ENCODE measurements around the gene CCDC78. TPM values are rescaled to one million over a fixed set of nuclear protein-coding genes. Genes with fewer than 3 reads are reported as not detected.

Gene CCDC78
- total and polyA plus RNA-seq, 2 of the 4 experiments (the other 2 are of a cell fraction): 0.54 to 4.6 TPM

DNA sequence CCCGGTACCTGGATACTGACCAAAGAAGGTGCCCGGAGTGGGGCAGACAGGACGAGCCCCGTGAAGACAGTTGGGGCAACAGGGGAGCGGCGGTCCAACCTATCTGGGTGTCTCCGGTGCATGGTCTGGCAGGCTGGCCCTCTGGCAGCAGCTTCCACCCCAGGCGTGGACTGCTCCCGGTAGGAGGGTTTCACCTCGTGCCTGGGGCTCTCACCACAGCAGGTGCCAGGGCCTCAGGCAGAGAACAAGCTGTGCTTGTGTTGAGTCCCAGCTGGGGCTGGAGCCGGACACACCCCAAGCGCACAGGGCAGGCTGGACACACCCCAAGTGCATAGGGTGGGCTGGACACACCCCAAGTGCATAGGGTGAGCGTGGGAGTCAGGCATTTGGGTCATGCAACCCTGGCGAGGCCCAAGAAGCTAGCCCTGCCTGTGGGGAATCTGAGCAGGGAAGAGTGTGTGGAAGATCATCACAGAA, 19.1 kb downstream of the CCDC78 start:
- Histone ChIP-seq H2AK9ac (replicated peaks; ENCODE audit: low read depth, low read length, poor library complexity) (no peak overlapping the region), H3K79me1 (ENCODE audit: low read depth in 1 of 2, low read length in 2 of 2) (no peaks in the 10 kb centered on the region), H3K9me1 (ENCODE audit: insufficient read depth, low read length) (no peaks in the 10 kb centered on the region), H4K91ac (ENCODE audit: insufficient read depth, low read depth, low read length) (no peak overlapping the region), H3K56ac (ENCODE audit: extremely low read depth, insufficient read depth, low read length) (no peak overlapping the region), H3K27ac (ENCODE audit: insufficient read depth, low read length) (no peak overlapping the region), H2BK120ac (ENCODE audit: low read depth, low read length) (no peak overlapping the region), H3K27me3 (ENCODE audit: control insufficient read depth, insufficient read depth, low read length) (peaks cover 52% of the 10 kb centered on the region), H2AK5ac (ENCODE audit: low read depth, low read length) (no peak overlapping the region), H4K5ac (ENCODE audit: low read depth, low read length) (no peak overlapping the region), H2BK5ac (ENCODE audit: low read depth, low read length, poor library complexity, severe bottlenecking) (no peak overlapping the region), H3K36me3 (ENCODE audit: control insufficient read depth, insufficient read depth, low read length) (no peaks in the 10 kb centered on the region), H3K23ac (ENCODE audit: low read depth, low read length) (no peak overlapping the region), H3K9me3 (ENCODE audit: control insufficient read depth, insufficient read depth, low read length) (no peaks in the 10 kb centered on the region), H4K20me1 (ENCODE audit: insufficient read depth, low read length) (peaks cover 18% of the 10 kb centered on the region; the same call in 1 of the 2 replicates), H3K9ac (ENCODE audit: low read depth, low read length) (no peak overlapping the region), H2BK15ac (ENCODE audit: low read depth, low read length) (no peak overlapping the region), H3K4ac (ENCODE audit: low read depth, low read length) (no peak overlapping the region), H3K18ac (ENCODE audit: low read depth, low read length) (no peak overlapping the region), H3K4me1 (ENCODE audit: control insufficient read depth, insufficient read depth, low read length) (peaks cover 5% of the 10 kb centered on the region; the same call in 1 of the 2 replicates), H2BK20ac (ENCODE audit: low read depth, low read length) (no peak overlapping the region), H3K4me3 (ENCODE audit: insufficient read depth, low read depth, low read length) (no peak overlapping the region), H3K14ac (replicated peaks; ENCODE audit: low read depth, low read length) (no peak overlapping the region), H3K4me2 (ENCODE audit: low read depth, low read length) (no peak overlapping the region), H4K8ac (ENCODE audit: low read depth in 2 of 2, low read length in 2 of 2) (no peak overlapping the region), H2AFZ (replicated peaks; ENCODE audit: low read length, poor library complexity) (peak overlapping the region; percentile 23)
- in situ Hi-C loops (cut with MboI; ENCODE audit: low sequenced_read_pairs): loop anchor here (25.0 kb wide), 1 partner anchor 355 kb away; the partner anchor contains the start of gene SSTR5
- dilution Hi-C loops (cut with HindIII; ENCODE audit: low sequenced_read_pairs, unreplicated experiment): no loop called here
- POLR2A ChIA-PET (ENCODE audit: unreplicated experiment): no interaction called here
- BruUV-seq (replicated peaks): no TSS peak
- ATAC-seq (ENCODE audit: low read depth) (no peak), DNase-seq (no peak)
- CTCF ChIA-PET: no interaction called here
- TF ChIP-seq RAD21 (IDR thresholded peaks at IDR 0.05; ENCODE audit: low read length) (no peak), POLR2A (IDR thresholded peaks at IDR 0.05; ENCODE audit: low read depth, low read length) (no peak), CEBPB (IDR thresholded peaks at IDR 0.05; ENCODE audit: low read depth, low read length) (no peak), MAFK (IDR thresholded peaks at IDR 0.05; ENCODE audit: low read depth, low read length) (no peak), FOS (IDR thresholded peaks at IDR 0.05; ENCODE audit: low read depth, low read length) (no peak), SMC3 (IDR thresholded peaks at IDR 0.05; ENCODE audit: low read depth, low read length) (no peak)
- TF ChIP-seq, protein P1, sequence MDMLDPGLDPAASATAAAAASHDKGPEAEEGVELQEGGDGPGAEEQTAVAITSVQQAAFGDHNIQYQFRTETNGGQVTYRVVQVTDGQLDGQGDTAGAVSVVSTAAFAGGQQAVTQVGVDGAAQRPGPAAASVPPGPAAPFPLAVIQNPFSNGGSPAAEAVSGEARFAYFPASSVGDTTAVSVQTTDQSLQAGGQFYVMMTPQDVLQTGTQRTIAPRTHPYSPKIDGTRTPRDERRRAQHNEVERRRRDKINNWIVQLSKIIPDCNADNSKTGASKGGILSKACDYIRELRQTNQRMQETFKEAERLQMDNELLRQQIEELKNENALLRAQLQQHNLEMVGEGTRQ (IDR thresholded peaks at IDR 0.05; ENCODE audit: low read depth, low read length): no peak
- TF ChIP-seq, protein P2, sequence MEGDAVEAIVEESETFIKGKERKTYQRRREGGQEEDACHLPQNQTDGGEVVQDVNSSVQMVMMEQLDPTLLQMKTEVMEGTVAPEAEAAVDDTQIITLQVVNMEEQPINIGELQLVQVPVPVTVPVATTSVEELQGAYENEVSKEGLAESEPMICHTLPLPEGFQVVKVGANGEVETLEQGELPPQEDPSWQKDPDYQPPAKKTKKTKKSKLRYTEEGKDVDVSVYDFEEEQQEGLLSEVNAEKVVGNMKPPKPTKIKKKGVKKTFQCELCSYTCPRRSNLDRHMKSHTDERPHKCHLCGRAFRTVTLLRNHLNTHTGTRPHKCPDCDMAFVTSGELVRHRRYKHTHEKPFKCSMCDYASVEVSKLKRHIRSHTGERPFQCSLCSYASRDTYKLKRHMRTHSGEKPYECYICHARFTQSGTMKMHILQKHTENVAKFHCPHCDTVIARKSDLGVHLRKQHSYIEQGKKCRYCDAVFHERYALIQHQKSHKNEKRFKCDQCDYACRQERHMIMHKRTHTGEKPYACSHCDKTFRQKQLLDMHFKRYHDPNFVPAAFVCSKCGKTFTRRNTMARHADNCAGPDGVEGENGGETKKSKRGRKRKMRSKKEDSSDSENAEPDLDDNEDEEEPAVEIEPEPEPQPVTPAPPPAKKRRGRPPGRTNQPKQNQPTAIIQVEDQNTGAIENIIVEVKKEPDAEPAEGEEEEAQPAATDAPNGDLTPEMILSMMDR (conservative IDR thresholded peaks at IDR 0.05; ENCODE audit: low read depth, low read length): no peak
- intact Hi-C loops (cut with micrococcal nuclease): no loop called here
- 37% methylated on average over 9 of the region's 14 CpGs; no CpG with 5 or more reads in 1 of the 2 experiments for WGBS, 2 experiments (ENCODE audit: extremely low coverage in 2 of 2, insufficient read length in 1 of 2)

Data from IMR-90 (cell line).